Measurements from ENCODE around the gene HHIPL1. TPM values are rescaled to one million over a fixed set of nuclear protein-coding genes. Genes with fewer than 3 reads are reported as not detected.

HHIPL1 gene
- total RNA-seq, 1 experiment from 2014 or later = 2.1 TPM

- DNase-seq (ENCODE audit: low read depth, low spot score) = no peak
- H3K27ac ChIP-seq (ENCODE audit: low read length) = no peak overlapping the region
- ChIA-PET POLR2A (no interaction called here), CTCF (no interaction called here)
- TF ChIP-seq CTCF (IDR thresholded peaks at IDR 0.05) (no peak), SIN3A (IDR thresholded peaks at IDR 0.05; ENCODE audit: borderline replicate concordance, insufficient read depth, low read depth, low read length) (no peak), TCF7L2 (IDR thresholded peaks at IDR 0.05; ENCODE audit: low read depth, low read length) (no peak), REST (IDR thresholded peaks at IDR 0.05; ENCODE audit: insufficient read depth in 1 of 2, low read depth in 2 of 2, low read length in 1 of 2) (no peak), POLR2AphosphoS5 (IDR thresholded peaks at IDR 0.05; ENCODE audit: low read depth, low read length) (no peak)
- no peaks in the 10 kb centered on the region for H3K9me3 ChIP-seq (ENCODE audit: control insufficient read depth, insufficient read depth, low read depth, low read length)
- no TSS peak for BruUV-seq (replicated peaks)
- H3K4me1 ChIP-seq (ENCODE audit: control insufficient read depth, insufficient read depth, low read length) = no peaks in the 10 kb centered on the region; the same call in 1 of the 2 replicates
- in situ Hi-C loops (cut with HindIII; ENCODE audit: low pct_unique_long_range_greater_than_20kb, low sequenced_read_pairs) = no loop called here
- H3K4me3 ChIP-seq (ENCODE audit: low read depth in 2 of 2, low read length in 2 of 2) = no peak overlapping the region
- ATAC-seq = no peak
- H3K27me3 ChIP-seq (ENCODE audit: control insufficient read depth, insufficient read depth, low read length) = no peaks in the 10 kb centered on the region
- no peaks in the 10 kb centered on the region for H3K36me3 ChIP-seq (ENCODE audit: control insufficient read depth, insufficient read depth, low read length)
- intact Hi-C loops (cut with micrococcal nuclease; ENCODE audit: unreplicated experiment) = no loop called here
Observed at GRCh38 chr14:99662846-99663245, 17.9 kb downstream of the HHIPL1 start.

GRCh38 chr14:99663386-99664057 lies 18.6 kb downstream of the HHIPL1 start:
- no TSS peak for BruUV-seq (replicated peaks)
- Histone ChIP-seq H3K4me1 (ENCODE audit: control insufficient read depth, insufficient read depth, low read length) (no peaks in the 10 kb centered on the region; the same call in 1 of the 2 replicates), H3K27me3 (ENCODE audit: control insufficient read depth, insufficient read depth, low read length) (no peaks in the 10 kb centered on the region), H3K9me3 (ENCODE audit: control insufficient read depth, insufficient read depth, low read depth, low read length) (no peaks in the 10 kb centered on the region), H3K4me3 (ENCODE audit: low read depth in 2 of 2, low read length in 2 of 2) (no peak overlapping the region), H3K27ac (ENCODE audit: low read length) (no peak overlapping the region), H3K36me3 (ENCODE audit: control insufficient read depth, insufficient read depth, low read length) (no peaks in the 10 kb centered on the region)
- TF ChIP-seq SIN3A (IDR thresholded peaks at IDR 0.05; ENCODE audit: borderline replicate concordance, insufficient read depth, low read depth, low read length) (no peak), POLR2AphosphoS5 (IDR thresholded peaks at IDR 0.05; ENCODE audit: low read depth, low read length) (no peak), REST (IDR thresholded peaks at IDR 0.05; ENCODE audit: insufficient read depth in 1 of 2, low read depth in 2 of 2, low read length in 1 of 2) (no peak), CTCF (IDR thresholded peaks at IDR 0.05) (no peak), TCF7L2 (IDR thresholded peaks at IDR 0.05; ENCODE audit: low read depth, low read length) (no peak)
- in situ Hi-C loops (cut with HindIII; ENCODE audit: low pct_unique_long_range_greater_than_20kb, low sequenced_read_pairs) (no loop called here), intact Hi-C loops (cut with micrococcal nuclease; ENCODE audit: unreplicated experiment) (no loop called here)
- no peak for DNase-seq (ENCODE audit: low read depth, low spot score)
- ChIA-PET POLR2A (no interaction called here), CTCF (no interaction called here)
- ATAC-seq = no peak
